Activated CD4-positive, alpha-beta T cell treated with anti-CD3 and anti-CD28 coated beads, Interleukin-2, amount 50 U/mL, for 48 hours (primary cell): ENCODE results near the gene PTPRN2.
"Not testable (repeated sequence)": the region's sequence is repeated elsewhere in the genome, so short reads cannot be mapped to it uniquely, and the experiment has no call there.

Experiments
- DNase-seq, 2 experiments: peaks; one replicate each; pipeline ENCODE4 v3.0.0-alpha.2; 2020

Gene PTPRN2

DNA sequence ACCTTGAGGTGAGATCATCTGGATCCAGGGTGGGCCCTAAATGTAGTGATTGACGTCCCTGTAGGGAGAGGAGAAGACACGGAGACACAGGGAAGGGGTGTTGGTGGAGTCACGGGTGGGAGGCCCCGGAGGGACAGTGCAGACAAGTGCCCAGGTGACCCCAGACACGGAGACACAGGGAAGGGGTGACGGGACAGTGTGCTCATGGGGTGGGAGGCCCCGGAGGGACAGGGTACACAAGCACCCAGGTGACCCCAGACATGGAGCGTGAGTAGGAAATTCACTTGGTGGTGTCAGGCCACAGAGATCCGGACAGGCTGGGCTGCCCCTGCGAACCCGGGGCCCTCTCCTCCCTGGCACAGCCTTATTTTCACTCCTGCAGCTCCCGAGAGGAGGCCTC is 176.9 kb downstream of the PTPRN2 start:
- DNase-seq, result no peak

DNA sequence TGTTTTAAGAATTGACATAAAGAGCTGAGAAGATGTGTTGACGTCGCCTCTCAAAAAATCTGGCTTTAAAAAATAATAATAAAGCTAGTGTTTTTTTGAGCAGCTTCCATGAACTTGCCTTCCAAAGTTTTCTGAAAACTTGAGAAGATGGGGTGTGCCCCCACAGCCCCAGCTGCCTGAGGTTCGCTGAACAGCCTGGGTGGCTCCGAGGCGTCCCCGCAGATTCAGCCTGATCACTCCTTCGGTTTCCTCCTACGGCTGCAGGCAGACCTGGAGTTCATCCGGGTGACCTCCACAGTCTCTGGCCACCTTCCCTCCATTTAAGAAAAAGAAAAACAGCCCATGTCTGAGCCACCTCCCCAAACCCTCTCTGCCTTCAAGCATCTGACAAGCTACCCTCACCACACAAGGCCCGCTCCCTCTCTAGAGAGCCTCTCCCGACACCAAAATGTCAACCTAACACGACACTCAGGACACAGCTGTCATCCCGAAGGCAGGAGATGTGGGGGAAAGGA is 177.8 kb downstream of the PTPRN2 start:
- DNase-seq, result no peak

DNA sequence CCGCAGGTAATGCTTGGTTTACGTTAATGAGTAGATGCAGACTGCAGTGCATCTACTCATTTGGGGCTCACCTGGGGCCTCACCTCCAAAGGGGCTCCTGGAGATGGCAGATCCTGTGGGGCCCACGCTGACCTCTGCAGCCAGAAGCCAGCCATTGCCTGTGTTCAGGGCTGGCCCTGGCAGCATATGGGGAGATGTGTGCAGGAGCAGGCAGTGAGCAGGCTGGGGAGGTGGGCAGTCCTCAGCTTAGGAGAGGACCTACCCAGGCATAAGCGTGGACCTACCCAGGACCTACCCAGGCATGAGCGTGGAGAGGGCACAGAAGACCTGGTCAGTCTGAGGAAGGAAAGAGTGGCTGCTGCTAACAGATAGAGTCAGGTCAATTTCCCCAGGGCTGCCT is 178.5 kb downstream of the PTPRN2 start:
- DNase-seq, result no peak

DNA sequence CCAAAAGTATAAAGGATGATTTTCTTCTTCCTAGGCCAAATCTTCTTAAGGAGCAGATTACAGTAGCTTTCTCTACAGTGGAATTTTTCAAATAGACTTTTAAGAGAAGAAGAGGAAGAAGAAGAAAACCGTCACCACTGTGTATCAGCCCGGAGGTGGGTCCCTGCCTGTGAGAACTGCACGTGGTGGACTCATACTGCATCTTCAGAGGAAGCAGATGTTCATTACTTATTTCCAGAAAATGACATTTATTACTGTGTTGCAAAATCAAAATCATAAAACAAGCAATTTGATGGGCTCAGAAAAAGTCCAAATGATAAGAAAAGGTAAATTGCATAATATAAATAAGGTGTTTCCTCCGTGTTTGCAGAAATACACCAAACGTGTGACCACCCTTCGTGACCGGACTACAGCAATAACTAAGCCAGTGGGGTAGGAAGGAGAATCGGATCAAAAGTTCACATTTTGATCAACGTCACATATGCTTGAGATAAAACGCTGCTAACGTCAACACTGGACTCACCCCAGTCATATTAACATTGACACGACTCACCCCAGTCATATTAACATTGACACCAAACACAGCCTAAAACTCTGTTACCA is 179.2 kb downstream of the PTPRN2 start:
- no peak for DNase-seq

GRCh38 chr7:158407581-158408317 is 179.9 kb downstream of the PTPRN2 start:
- DNase-seq, result no peak

DNA sequence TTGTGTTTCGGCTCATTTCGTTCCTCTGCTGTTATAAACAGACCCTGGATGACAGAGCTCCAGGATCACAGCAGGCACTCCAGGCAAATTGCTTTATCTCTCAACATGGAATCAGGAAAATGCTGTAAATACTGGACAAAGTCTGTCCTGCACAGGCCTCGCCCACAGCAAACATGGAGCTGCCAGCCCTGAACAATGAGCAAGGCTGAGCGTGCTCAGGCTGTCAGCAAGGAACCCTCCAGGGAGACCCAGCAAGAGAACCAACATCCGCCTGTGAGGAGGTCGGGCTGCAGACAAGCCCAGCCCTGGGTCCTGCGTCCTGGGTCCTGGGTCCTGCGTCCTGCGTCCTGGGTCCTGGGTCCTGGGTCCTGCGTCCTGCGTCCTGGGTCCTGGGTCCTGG is 180.8 kb downstream of the PTPRN2 start:
- DNase-seq, result no peak

- no peak for DNase-seq
These were observed 181.3 kb downstream of the PTPRN2 start for GRCh38 chr7:158406364-158406763.

- DNase-seq, result not testable (repeated sequence)
These were observed 181.9 kb downstream of the PTPRN2 start for GRCh38 chr7:158405771-158406170.

DNA sequence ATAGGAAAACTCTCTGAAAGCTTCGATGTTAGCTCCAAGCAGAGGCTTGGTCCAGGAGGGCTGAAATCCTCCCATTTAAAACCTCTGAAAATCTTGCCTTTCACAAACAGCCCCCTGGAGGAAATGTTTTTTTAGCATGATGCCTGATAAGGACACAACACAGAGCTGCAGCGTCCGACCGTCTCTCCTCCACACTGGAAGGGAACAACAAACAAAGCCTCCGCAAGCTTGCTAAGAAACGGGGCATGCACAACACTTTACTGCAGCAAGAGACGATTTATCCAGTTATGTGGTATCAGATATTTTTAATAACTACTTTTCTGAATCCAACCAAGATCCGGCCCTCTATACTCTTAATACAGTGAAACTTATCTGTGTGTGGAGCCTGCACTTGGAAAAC is 182.3 kb downstream of the PTPRN2 start:
- DNase-seq, result no peak

- DNase-seq, result no peak
These were observed 183.4 kb downstream of the PTPRN2 start for GRCh38 chr7:158404031-158404761.

DNA sequence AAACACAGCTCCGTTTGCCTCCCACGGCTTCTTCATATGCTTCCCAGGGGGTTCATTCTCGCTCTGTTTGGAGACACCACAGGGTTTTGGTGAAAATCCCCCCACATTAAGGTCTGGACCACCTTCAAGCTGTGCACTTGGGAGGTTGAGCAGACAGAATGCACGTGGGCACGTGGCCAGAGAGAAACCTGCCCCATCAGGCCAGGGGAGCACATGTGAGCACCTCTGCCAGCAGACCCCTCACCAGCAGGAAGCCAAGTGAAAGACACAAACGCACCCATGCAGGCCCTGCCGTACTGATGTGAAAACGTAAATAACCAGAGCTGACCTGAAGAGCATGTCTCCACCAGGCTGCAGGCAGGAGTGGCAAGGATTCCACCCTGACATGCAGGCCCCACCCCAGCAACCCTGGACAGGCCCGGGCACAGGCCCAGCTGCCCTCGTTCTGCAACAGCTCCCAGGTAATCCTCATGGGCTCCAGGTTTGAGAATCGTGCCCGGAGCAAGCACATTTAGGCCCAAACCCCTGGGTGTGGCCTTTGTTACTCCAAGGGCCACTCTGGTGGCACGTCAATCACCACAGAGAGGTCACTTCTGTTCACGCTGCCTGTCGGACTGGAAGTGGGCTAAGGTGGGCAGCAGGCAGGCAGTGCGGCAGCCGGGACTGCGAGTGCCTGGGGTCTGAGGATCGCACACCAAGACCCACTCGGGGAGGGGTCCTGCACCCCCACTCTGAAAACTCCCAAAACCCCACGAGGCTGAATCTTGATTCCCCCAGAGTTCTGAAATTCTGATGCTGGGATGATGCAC is 184.4 kb downstream of the PTPRN2 start:
- DNase-seq, result no peak

GRCh38 chr7:158402471-158402870 is 185.2 kb downstream of the PTPRN2 start:
- DNase-seq, result no peak

- no peak for DNase-seq
These were observed 185.8 kb downstream of the PTPRN2 start for GRCh38 chr7:158401826-158402225.

DNA sequence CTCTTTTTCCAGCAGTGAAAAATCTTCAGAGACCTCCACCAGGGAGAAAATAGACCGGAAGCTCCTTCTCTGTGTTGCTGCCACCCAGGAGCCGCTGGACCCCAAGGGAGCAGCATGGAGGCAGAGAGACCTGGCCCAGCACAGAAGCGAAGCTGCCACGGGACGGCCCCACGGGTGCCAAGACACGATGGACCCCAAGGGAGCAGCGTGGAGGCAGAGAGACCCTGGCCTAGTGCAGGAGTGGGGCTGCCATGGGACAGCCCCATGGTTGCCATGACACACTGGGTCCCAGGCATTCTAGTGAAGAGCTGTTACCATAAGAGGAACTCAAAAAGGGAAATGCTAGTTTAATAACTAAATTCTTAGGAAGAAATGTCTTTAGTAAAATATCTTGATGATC is 186.3 kb downstream of the PTPRN2 start:
- no peak for DNase-seq

DNA sequence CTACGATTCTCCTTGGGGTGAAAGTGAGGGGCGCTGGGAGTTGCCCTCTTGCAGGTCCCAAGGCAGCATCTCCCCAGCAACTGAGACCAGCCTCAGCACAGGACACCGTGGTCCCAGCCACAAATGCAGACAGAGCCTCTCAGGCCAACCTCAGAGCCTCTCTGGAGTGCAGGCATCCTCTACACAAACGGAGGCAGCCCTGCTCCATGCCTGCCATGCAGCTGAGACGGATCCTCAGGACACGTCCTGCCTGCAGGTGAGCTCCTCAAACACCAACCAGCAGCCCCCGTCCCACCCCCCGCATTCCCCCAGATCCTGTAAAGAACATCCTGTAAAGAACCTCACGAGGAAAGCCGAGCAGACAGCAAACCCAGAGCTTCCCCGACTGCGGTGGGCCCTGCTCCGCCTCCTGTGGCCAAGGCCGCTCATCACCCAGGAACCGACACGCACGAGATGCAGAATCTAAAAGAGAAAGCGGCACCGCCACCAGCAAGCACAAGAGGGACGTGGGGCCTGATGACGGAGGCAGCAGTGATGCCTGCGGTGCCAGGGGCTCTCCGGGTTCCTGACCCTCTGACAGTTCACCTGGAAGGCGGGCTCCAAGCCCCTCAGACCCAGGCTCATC is 186.9 kb downstream of the PTPRN2 start:
- no peak for DNase-seq

DNA sequence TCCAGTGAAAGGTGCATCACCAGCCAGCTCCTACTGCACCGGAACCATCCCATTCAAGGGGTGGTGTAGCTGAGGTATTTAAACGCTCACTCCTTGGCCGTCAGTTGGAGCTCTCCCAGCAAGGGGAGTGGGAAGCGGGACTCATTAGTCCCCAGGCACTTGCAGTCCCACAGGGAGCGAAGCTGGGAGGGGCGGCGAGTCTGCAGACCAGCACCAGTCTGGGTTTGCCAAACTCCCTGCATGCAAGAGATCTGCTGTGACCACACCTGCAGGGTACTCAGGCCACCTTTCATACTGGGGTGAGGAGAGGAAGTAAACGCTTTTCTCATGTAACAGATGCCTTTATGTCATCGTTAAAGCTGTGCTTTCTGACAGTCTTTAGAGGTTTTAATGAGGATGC is 187.9 kb downstream of the PTPRN2 start:
- DNase-seq, result no peak

DNA sequence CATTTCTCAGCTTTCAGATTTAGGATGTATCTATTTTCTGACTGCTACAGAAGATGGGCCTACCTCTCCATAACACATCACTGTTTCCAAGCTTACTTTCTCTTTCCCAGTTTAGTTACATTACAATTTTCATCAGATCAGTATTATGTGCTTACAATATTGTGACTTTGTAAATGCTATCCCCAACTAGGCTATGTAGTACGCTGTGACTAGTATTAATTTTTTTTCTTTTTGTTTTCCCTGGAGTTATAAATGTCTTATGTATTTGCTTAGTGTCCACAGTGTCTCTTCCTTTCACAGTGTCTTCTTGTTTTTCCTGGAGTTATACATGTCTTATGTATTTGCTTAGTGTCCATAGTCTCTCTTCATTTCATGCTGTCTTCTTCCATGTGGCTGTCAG is 188.9 kb downstream of the PTPRN2 start:
- DNase-seq, result no peak

DNA sequence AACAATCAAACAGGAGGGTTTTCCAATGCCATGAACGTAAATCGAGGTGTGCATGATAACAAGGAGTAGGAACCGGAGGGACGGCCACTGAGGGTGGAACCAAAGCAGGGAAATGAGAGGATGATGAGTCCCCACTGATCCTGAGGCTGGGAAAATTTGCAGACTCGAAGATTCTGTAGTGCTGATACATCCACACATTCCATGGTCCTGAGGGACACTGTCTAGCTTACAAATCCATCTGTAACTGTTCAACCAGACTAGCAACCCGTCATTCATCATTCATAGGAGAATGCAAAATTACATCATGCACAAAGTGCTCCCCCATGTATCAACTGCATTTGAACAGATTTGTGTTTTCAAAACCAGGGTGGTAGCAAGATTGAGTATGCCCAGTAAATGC is 189.7 kb downstream of the PTPRN2 start:
- no peak for DNase-seq

- no peak for DNase-seq
These were observed 190.4 kb downstream of the PTPRN2 start for GRCh38 chr7:158396982-158397862.

- DNase-seq, result no peak
These were observed 191.2 kb downstream of the PTPRN2 start for GRCh38 chr7:158396301-158396905.

- DNase-seq, result no peak
These were observed 191.8 kb downstream of the PTPRN2 start for GRCh38 chr7:158395780-158396278.
